ENCODE results near the gene LEF1. TPM values are rescaled to one million over a fixed set of nuclear protein-coding genes. Genes with fewer than 3 reads are reported as not detected.

Gene LEF1
- total RNA-seq, 1 donor = under 0.01 TPM

DNA sequence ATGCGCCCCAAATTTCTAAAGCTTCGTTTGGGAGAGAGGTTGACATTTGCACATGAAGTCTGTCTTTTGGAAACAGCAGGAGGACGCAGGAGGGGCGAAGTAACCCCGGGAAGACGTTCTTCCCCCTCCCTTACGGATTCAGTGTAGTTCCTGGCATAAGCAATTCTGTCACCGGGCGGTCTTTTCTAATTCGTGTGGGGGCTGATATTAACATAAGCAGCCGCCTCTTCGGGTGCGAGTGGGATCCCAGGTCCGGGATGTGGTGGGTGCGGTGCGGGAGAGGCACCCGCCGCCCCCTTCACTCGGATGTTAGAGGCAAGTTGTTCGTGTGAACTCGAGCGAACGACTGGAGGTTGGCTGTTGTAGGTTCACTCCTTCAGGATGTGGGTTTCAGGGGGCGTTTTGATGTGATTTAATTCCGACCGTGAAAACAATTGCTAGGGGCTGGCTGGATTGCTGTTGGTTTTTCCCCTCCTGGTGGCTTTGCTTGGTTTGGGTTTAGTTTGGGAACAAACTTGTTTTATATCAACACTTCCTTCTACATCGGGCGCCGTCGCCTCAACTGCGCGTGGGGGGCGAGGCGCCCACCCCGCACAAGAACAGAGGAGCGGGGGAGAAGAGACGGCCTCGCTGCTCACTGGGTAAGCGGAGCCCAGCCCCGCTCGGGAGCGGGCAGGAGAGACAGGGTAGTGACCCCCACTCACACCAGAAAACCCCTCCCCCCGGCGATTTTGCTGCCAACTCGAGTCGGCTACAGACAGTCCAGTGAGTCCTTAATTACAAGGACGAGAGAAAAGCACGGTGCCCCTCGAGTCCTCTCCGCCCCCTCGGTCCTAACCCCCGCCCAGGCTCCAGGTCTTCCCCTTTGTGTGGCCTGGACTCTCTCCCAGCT lies 2.9 kb upstream of the LEF1 start:
- DNase-seq (ENCODE audit: low read depth) = no peak
- TF ChIP-seq, protein P1, sequence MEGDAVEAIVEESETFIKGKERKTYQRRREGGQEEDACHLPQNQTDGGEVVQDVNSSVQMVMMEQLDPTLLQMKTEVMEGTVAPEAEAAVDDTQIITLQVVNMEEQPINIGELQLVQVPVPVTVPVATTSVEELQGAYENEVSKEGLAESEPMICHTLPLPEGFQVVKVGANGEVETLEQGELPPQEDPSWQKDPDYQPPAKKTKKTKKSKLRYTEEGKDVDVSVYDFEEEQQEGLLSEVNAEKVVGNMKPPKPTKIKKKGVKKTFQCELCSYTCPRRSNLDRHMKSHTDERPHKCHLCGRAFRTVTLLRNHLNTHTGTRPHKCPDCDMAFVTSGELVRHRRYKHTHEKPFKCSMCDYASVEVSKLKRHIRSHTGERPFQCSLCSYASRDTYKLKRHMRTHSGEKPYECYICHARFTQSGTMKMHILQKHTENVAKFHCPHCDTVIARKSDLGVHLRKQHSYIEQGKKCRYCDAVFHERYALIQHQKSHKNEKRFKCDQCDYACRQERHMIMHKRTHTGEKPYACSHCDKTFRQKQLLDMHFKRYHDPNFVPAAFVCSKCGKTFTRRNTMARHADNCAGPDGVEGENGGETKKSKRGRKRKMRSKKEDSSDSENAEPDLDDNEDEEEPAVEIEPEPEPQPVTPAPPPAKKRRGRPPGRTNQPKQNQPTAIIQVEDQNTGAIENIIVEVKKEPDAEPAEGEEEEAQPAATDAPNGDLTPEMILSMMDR (IDR thresholded peaks at IDR 0.05; ENCODE audit: insufficient read depth, low read depth, low read length) = no peak
- no peak overlapping the region for H3K4me3 ChIP-seq (ENCODE audit: low read depth, low read length)

DNA sequence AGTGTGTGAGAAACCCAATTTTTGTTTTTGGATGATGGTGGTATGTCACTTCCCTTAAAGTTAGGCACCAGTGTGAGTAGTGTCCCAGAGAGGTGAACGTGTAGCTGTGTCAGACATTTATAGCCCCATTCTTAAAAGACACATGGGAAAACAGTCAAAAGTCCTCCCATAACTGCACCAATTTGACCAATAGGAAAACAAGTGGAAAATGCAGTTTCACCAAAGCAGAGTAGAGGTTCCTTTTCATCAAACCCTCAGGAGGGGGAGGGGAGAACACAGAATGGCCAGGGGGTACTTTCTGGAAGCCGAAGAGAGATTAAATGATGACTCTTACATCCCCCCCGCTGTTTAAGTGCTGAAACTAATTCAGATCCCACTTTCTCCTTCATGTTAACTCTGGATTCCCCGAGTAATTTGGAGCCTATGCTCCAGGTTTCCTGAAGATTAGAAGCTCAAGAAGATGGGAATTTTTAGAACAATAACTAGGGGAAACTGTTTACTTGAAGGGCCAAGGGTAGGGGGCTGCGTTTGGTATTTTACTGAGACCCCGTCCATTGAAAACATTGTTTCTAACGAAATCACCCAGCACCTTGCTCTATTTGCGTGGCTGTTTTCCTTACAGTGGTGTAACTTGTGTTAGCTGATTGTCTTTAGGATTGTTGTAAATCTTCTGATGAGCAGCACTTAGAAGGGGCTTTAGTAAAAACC lies 2.1 kb upstream of the LEF1 start:
- H3K4me3 ChIP-seq (ENCODE audit: low read depth, low read length) = no peak overlapping the region
- TF ChIP-seq, protein P1 (IDR thresholded peaks at IDR 0.05; ENCODE audit: insufficient read depth, low read depth, low read length) = no peak
- DNase-seq (ENCODE audit: low read depth) = no peak

DNA sequence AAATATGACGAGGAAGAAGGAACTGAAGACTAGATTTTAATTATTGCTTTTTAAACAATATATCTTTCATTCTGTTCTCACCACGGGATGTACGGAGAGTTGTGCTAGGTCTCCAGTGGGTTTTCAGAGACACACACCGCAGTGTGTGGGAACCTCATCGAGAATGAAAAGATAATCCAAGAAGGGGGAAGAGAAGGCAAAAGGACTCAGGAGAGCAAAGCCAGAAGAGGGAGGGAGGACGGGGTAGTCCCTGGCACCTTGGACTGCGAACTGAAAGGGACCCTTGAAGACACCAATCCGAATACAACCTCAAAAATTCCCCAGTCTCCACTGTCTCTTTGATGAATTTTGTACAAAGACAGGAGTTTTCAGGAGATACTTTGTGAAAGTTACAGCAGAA lies 932 bp upstream of the LEF1 start:
- TF ChIP-seq, protein P1 (IDR thresholded peaks at IDR 0.05; ENCODE audit: insufficient read depth, low read depth, low read length) = no peak
- DNase-seq (ENCODE audit: low read depth) = no peak
- H3K4me3 ChIP-seq (ENCODE audit: low read depth, low read length) = no peak overlapping the region

DNA sequence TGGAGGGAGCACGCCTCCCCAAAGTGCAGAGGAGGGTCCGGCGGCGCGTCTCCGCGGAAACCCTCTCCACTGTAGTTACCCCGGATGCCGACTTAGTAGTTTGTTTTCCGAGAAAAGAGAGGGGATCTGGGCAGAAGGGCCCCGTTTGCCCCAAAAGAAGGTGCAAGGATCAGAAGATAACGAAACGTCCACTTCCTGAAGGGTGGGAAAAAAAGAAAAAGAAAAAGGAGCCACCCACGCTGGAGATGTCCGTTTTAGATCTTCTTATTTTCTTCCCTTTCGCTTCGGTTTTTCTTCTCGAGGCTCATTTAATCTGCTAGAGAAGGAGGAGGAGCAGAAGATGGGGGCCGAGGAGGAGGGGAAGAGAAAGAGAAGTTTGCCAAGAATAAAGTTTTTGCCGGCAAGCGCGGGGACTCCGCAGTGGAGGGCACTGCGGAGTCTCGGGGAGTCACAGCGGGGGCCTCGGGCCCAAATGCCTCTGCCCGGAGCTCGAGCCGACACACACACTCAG lies 517 bp downstream of the LEF1 start:
- peak overlapping the region; percentile 57 for H3K4me3 ChIP-seq (ENCODE audit: low read depth, low read length)
- DNase-seq (ENCODE audit: low read depth) = peak; percentile 27
- TF ChIP-seq, protein P1 (IDR thresholded peaks at IDR 0.05; ENCODE audit: insufficient read depth, low read depth, low read length) = no peak

DNA sequence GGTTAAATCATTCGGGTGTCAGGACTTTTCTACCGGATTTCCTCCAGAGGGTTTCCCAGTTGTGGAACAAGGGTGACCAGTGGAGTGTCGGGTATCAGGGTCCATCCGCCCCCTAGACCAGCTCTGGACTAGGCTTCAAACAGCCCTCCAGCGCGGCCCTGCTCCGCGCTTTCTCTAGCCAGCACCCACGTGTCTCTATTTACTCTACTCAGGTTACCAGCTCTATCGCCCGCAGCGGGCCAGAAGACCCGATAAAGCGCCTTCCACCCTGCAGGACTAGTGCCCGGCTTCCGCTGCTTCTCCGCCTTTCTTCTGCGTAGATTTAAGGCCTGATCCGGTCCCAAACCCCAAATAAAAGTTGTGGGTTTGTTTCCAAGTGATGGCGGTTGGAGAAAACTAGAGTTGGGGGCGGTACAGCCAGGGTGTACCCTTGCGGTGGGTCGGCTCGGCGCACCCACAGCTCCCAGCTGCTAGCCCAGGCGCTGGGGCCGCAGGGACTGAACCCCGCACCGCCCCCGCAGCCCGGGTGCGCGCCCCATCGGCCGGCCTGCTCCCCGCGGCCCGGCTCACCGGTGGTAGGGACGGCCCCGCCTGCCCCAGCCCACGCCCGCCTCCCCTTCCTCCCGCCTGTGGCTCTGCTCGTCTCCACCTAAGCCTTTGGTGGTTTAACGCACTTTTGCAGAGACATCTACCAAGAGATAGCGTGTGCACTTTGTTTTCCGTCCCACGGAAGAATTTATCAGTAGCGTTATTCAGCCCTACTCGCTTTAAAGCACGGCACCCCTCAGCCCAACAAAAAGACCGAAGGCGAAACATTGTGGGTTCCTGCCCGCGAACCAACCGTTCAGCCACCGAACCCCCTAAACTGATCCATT lies 2.1 kb downstream of the LEF1 start:
- no peak for DNase-seq (ENCODE audit: low read depth)
- TF ChIP-seq, protein P1 (IDR thresholded peaks at IDR 0.05; ENCODE audit: insufficient read depth, low read depth, low read length) = no peak
- peak overlapping the region; percentile 57 for H3K4me3 ChIP-seq (ENCODE audit: low read depth, low read length)

DNA sequence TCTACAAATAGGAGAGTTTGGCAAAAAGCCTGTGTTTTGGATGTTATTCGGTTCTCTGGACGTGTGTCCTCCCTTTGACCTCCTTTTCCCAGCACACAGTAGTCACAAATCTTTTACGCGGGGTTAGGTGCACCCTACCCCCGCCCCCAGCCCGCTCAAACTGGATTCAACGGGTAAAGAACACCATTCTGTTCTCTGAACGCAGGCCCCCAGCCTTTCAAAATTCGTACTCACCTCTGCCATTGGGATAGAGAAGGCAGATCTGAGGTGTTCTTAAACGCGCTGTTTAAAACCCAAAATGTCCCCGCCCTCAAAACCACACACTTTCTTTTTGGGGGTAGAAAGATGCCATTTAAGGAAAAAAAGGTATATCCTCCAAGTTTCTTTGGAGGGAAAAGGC lies 2.7 kb downstream of the LEF1 start:
- no peak for DNase-seq (ENCODE audit: low read depth)
- H3K4me3 ChIP-seq (ENCODE audit: low read depth, low read length) = no peak overlapping the region
- TF ChIP-seq, protein P1 (IDR thresholded peaks at IDR 0.05; ENCODE audit: insufficient read depth, low read depth, low read length) = no peak
